ENCODE measurements around the gene GRWD1.

Gene GRWD1

DNA sequence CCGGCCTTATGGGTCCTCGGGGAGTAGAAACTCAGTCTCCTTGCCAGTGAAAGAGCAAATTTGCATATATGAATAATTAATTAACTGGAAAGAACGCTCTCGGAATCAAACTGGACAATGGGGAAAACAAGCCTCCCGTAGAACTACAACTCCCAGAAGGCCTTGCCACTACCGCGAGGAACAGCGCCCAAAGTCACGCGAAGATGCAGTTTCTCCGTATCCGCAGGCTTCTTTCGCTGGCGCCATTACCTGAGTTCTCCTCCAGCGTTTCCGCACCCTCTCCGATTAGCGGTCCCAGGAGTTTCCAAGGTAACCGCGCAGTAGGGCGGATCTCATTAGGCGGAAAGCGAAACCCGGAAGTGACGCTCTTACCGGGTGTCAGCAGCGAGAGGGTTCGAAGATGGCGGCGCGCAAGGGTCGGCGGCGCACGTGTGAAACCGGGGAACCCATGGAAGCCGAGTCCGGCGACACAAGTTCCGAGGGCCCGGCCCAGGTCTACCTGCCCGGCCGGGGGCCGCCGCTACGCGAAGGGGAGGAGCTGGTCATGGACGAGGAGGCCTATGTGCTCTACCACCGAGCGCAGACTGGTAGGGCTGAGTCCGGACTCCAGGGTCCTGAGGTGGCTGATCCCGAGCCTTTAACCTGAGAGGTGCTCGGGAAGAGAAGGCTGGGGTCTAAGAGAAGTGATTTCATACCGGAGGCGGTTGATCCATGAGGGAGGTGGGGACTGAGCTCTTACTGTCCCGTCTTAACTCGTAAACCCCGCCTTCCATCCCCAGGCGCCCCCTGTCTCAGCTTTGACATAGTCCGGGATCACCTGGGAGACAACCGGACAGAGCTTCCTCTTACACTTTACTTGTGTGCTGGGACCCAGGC is at the start of gene GRWD1:
GRWD1 (plus strand) TSS at position 378 of the 876 bp plus-strand sequence; CDS start at position 401, 23 bp downstream.
- DNase-seq (ENCODE audit: low read depth) = peak; percentile 93

DNA sequence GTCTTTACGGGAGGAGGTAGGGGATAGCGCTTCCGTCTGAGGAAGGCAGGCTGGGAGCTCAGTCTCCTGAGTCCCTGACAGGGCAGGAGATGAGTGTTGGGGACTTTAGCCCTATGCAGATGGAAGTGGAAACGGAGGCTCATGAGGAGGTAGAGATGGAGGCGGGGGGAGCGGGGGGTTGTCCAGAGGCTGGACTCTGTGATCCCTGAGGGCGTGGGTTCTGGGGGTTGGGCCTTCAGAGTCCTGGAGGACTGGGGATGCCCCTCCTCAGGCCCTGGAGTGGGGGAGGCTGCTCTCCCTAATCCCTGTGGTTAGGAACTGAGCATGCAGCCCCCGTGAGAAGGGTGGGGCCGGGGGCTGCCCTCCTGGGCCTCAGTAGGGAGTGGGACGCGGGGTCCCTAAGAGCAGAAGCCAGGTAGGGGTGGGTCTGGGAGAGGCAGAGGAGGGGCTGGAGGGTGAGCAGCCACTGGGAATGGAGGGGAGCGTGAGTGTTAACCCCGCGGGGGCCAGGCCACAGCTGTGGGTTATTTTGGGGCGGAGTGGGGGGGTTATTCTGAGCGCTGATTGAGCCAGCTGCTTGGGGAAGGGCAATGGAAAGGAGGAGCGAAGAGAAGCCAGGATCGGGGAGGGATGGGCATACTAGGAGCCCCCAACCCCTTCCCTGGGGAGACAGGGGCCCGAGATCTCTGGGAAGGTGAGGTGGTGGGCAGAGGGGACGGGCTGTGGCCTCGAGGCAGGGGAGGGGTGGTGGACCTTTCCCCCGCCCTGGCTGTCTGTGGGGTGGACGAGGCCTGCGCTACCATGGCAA is 49.6 kb upstream of the GRWD1 start:
- DNase-seq (ENCODE audit: low read depth) = no peak

DNA sequence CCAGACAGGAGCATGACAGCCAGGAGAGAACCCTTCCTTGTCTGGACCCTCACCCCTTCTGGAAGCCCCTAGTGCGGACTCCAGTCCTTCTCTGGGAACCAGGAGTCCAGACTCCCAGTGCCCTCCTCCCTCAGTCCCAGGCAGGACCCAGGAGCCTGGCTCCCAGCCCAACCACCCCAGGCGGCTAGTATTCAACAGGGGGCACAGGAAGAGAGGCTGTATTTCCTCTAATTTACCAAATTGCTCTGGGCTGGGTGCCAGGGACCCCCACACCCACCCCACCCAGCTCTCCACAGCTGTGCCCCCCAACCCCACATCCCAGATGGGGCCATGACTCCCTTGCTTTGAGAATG is 49.0 kb upstream of the GRWD1 start:
- no peak for DNase-seq (ENCODE audit: low read depth)

DNA sequence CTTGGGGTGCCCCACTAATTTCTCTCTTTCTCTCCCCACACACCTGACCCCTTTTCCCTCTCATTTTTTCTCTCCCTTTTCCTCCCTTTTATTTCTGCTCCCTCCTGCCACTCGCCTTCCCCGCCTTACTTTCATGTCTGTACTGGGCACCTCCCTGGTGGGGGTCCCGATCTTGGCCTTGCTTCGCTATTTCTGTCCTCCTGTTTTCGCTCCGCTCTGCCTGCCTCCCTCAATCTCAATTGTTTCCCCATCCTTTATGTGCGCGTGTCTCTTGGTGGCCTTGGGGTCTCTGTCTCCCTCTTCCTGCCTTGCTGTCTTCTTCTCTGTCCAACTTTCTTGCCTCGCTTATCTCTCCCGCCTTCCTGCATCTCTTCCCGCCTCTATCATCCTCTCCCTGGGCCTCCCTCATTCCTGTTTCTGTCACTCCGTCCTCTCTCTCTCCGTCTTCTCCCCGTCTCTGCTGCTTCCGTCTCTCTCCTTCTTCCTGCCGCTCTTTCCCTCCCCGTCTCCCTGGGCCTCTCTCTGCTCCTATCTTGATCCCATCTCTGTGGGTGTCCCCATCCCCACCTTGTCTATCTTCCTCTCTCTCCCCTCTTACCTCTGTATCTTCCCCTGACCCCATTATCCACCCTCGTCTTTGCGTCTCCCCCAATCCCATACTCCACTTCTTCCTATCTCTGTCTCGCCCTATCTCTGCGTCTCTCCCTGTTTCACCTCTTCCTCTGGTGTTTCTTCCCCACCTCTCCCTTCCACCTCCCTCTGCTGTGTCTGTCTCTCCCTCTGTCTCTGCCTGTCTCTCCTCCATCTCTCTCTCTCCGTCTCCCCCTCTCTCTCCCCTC is 48.3 kb upstream of the GRWD1 start:
- no peak for DNase-seq (ENCODE audit: low read depth)

DNA sequence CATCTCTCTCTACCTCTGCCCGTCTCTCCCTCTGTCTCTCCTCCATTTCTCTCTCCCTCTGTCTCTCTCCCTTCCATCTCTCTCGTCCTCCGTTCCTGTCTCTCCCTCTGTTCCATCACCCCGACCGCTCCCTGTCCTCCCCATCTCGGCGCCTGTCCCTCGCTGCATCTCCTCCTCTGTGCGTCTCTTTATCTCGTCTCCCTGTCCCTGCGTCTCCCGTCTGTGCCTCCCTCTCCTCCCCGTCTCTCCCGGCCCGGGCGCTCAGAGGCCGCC is 47.7 kb upstream of the GRWD1 start:
- no peak for DNase-seq (ENCODE audit: low read depth)

DNA sequence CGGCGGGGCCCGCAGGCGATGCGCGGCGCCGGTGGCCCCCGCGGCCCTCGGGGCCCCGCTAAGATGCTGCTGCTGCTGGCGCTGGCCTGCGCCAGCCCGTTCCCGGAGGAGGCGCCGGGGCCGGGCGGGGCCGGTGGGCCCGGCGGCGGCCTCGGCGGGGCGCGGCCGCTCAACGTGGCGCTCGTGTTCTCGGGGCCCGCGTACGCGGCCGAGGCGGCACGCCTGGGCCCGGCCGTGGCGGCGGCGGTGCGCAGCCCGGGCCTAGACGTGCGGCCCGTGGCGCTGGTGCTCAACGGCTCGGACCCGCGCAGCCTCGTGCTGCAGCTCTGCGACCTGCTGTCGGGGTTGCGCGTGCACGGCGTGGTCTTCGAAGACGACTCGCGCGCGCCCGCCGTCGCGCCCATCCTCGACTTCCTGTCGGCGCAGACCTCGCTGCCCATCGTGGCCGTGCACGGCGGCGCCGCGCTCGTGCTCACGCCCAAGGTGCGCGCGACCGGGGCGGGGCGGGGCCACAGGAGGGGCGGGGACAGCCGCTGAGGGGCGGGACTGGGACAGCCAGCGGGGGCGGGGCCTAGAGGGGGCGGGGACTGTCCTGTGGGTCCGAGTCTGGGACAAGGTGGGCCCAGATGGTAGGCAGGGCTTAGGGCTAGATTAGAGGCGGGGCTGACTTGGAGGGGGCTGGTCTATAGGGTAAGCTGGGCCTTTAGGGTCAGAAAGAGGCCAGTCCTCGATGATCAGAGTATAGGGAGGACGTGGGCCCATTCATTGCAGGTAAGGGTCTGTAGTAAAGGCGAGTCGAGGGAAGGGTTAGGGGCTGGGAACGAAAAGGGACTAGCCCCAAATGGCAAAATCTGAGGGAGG is 47.2 kb upstream of the GRWD1 start:
- peak; percentile 79 for DNase-seq (ENCODE audit: low read depth)

DNA sequence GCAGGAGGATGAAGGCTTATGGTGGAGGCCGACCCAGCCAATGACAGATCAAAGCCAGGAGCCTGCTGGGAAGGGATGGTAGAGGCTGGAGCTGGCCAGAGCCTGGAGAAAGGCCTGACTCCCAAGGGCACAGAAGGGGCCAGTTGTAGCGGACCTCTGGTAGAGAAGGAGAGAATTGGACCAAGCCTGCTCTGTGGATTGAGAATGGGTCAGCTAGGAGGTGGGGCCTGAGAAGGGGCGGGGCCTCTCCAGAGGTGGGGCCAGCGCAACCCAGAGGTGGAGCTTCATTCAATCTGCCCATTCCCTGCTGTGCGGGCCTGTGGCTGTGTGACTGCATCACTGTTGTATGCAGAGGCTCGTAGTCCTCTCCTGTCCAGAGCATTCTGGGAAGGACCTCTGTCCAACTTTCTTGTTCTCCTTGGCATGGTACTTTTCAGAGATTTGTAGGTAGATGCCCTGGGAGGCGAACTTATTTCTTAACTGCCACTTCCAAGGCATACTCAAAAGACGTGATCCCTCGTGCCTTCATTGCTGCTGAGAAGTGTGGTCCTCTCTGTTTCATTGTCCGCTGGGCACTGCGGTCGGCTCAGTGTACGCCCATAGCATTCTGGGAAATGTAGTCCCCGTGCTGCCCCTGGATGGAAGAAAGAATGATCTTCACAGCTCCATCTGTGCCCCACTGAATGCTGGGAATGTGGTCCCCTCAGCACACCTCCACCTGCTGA is 45.6 kb upstream of the GRWD1 start:
- no peak for DNase-seq (ENCODE audit: low read depth)

DNA sequence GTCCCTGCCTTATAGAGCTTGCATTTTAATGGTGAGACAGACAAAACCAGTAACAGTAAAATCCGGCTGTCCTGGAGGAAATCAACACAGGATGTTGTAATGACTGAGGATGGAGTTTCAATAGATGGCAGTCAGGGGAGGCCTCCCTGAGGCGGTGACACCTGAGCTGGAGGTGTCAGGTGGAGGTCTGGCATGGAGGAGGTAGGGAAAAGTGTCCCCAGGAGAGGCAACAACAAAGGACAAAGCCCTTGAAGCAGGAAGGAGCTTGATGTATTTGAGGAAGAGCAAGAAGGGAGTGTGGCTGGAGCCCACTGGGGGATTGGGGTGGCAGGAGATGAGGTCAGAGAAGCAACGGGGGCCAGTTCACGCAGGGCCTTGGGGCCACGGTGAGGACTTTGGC is 44.5 kb upstream of the GRWD1 start:
- no peak for DNase-seq (ENCODE audit: low read depth)

DNA sequence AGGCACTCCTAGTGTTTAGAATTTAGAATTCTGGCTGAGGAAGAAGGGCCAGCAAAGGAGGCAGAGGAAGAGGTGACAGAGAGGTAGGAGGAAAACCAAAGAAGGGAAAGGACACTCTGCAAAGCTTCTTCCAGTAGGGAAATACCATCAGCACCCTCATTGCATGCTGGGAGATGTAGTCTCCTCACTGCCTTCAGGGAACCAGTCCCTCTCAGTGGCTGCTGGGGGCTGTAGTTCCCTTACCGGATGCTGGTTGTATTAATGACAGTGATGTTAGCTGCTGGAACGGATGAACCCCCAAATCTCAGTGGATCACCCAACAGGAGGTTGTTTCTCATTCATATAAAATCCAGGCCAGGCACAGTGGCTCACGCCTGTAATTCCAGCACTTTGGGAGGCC is 42.2 kb upstream of the GRWD1 start:
- DNase-seq (ENCODE audit: low read depth) = no peak

DNA sequence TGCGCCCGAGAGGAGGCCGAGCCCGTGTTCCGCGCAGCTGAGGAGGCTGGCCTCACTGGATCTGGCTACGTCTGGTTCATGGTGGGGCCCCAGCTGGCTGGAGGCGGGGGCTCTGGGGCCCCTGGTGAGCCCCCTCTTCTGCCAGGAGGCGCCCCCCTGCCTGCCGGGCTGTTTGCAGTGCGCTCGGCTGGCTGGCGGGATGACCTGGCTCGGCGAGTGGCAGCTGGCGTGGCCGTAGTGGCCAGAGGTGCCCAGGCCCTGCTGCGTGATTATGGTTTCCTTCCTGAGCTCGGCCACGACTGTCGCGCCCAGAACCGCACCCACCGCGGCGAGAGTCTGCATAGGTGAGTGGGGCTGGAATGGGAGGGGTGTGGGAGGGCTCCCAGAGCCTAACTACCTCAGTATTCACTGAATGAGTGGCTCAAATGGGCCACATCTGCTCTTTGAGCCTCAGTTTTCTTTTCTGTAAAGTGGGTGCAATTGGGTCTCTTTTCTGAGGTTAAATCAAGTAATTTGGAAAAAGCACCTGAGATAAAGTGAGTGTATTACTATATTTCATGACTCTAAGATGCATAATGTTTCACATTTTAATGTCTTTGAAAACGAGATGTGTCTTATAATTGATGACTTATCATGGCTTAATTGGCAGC is 40.6 kb upstream of the GRWD1 start:
- DNase-seq (ENCODE audit: low read depth) = no peak

DNA sequence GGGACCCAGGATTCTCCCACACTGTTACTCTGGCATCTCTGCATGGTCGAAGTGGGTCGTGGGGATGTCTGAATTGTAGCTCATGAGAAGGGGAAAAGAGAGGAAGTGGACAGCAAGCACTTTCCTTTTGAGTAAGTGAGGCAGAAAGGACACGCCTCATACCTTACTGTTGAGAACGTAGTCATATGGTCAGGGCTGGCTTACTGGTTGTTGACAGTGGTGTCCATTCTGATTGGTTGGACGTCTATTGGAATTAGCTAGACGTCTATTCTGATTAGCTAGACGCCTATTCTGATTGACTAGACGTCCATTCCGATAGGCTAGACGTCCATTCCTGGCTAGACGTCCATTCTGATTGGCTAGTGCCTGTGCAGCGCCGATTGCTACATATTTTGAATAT is 39.9 kb upstream of the GRWD1 start:
- no peak for DNase-seq (ENCODE audit: low read depth)

DNA sequence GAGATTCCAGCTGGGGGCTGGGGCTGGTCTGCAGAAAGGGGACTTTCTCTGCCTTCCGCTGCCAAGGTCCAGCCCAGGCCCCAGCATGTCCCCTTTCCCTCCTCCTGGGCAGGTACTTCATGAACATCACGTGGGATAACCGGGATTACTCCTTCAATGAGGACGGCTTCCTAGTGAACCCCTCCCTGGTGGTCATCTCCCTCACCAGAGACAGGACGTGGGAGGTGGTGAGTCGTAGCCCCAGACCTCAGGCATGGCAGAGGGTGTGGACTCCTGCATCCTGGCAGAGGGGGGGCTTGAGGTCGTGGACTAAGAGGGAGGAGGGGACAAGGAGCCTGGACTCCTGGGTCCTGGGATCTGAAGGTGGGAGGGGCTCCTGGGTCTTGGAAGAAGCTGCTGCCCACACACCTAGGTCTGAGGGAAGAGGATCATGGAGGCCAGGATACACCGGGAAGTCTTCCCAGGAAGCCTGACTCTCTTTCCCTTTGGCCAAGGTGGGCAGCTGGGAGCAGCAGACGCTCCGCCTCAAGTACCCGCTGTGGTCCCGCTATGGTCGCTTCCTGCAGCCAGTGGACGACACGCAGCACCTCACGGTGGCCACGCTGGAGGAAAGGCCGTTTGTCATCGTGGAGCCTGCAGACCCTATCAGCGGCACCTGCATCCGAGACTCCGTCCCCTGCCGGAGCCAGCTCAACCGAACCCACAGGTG is 31.8 kb upstream of the GRWD1 start:
- DNase-seq (ENCODE audit: low read depth) = no peak

DNA sequence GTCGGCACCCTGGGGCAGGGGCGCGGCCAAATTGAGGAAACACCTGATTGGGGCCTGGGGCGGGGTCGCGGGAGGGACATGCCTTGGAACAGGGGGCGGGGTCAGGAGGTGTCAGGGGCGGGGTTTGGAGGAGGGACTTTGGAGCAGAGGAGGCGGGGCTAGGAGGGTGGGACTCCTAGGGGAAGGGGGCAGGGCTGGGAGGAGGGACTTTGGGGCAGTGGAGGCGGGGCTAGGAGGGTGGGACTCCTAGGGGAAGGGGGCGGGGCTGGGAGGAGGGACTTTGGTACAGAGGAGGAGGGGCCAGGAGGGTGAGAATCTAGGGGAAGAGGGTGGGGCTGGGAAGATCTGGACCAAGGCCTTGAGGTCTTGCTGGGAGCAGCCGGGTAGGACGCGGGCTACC is 30.4 kb upstream of the GRWD1 start:
- peak; percentile 60 for DNase-seq (ENCODE audit: low read depth)

DNA sequence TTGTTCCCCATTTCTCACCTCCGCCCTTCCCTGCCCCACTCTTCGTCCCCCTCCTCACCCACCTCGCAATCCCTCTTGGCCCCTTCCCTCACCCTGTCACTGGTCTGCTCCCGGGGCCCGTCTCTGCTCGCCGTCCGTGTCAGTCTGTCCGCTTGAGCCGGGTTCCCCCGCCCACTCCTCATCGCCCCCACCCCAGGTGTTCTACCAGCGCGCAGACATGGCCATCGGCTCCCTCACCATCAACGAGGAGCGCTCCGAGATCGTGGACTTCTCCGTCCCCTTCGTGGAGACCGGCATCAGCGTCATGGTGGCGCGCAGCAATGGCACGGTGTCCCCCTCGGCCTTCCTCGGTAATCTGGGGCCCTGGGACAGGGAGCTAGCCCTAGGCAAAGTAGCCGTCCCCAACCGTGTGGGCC is 30.0 kb upstream of the GRWD1 start:
- no peak for DNase-seq (ENCODE audit: low read depth)

DNA sequence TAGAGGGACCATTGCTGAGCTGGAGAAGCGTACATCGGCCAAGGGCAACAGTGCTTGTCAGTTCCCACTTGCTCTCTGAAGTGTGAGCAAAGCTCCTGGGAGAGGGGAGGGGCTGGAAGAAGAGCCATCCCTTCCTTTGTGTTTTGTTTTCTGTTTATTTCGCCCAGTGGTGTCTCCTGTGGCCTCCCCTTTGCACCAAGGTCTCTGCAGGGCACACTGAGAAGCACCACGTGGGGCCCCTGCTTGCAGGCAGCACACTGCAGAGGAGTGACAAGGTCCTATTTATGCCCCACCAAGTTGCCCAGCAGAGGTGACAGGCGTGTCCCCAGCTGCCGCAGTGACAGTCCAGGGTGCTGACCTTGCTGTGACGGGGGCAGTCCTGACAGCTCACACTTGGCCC is 28.4 kb upstream of the GRWD1 start:
- DNase-seq (ENCODE audit: low read depth) = no peak

DNA sequence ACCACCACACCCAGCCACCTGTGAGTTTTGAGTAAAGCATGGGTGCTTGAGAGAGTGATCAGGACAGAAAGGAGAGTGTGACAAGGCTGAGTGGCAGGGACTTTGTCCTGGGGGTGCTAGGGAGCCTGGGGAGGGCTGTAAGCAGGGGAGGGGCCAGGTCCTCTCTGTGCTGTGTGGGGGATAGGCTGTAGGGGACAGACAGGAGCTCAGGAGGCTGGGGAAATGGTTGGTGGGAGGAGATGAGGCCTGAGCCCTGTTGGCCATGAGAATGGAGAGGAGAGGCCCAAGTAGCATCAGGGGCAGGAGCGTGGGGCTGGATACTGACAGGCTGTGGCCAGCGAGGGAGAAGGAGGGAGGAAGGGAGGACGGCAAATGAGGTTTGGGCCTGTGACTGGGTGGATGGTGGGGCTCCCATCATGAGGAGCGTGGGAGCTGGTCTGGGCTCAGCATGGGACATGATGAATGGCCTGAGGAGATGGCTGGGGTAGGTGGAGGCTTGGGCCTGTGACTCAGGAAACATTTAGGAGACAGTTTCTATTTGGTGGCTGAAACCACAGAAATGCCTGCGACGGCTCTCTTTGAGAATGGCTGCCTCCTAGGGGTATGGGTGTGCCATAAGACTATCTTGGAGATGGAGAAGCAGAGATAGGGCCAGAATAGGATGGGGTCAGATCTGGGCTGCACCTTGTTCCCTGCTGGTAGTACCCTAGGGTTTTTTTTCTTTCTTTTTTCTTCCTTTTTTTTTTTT is 27.3 kb upstream of the GRWD1 start:
- no peak for DNase-seq (ENCODE audit: low read depth)

DNA sequence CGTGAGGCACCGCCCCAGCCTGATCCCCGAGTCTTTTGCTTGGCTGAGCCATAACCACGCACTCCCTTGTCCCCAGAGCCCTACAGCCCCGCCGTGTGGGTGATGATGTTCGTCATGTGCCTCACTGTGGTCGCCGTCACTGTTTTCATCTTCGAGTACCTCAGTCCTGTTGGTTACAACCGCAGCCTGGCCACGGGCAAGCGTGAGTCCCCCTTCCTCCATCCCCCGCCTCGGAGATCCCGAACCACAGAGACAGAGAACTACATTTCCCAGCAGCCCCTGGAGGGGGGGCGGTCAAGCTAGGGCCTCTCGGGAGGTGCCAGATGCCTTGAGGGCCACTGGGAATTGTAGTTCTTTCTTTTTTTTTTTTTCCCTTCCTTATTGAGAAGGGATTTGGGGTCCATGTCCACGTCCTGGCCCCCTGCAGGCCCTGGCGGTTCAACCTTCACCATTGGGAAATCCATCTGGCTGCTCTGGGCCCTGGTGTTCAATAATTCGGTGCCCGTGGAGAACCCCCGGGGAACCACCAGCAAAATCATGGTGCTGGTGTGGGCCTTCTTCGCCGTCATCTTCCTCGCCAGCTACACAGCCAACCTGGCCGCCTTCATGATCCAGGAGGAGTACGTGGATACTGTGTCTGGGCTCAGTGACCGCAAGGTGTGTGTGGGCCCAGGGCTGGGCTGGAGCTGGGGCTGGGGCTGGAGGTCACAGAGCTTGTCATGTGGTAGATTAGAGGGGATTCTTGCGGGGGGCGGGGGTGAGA is 26.4 kb upstream of the GRWD1 start:
- peak; percentile 55 for DNase-seq (ENCODE audit: low read depth)

DNA sequence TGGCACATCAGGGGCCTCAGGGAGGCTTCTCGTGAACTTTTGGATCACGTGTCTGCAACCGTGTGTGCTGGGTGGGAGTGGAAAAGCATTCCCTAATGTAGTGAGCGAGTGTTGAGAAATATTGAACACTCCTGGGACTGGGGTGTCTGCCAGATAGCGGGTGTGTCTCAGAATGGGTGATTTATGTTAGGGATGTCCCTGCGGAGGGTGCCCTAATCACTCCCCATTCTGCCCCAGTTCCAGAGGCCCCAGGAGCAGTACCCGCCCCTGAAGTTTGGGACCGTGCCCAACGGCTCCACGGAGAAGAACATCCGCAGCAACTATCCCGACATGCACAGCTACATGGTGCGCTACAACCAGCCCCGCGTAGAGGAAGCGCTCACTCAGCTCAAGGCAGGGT is 24.2 kb upstream of the GRWD1 start:
- DNase-seq (ENCODE audit: low read depth) = no peak

Data from activated T-cell treated with anti-CD3 and anti-CD28 coated beads for 24 hours (primary cell).